WTC11 (cell line): ENCODE measurements around the gene LYRM2. TPM values are rescaled to one million over a fixed set of nuclear protein-coding genes. Genes with fewer than 3 reads are reported as not detected.
"Not testable (repeated sequence)": the region's sequence is repeated elsewhere in the genome, so short reads cannot be mapped to it uniquely, and the experiment has no call there.

Experiments
- ATAC-seq: fragments of 200-7000 bp; cut with Tn5 transposase; 2 replicates; pipeline ENCODE4 v1.10.0; 2021; ENCODE audit warnings: mild to moderate bottlenecking, moderate library complexity
- CTCF ChIA-PET: fragments of 300-600 bp; sonication (Branson Sonifier 250); formaldehyde crosslinking; loops from one replicate; lab custom pipeline; 2021; ENCODE audit warnings: antibody characterized with exemption; lab: Charles Lee
- POLR2A ChIA-PET: fragments of 350-600 bp; sonication (Branson Sonifier 250); formaldehyde crosslinking; loops from one replicate; lab custom pipeline; 2021; ENCODE audit warnings: antibody characterized with exemption; lab: Charles Lee
- DNase-seq: peaks from one replicate; pipeline ENCODE4 v3.0.0; 2021; ENCODE audit warnings: low spot score
- H3K27ac Mint-ChIP-seq: 2 replicates; pipeline ENCODE4 v1.8.0; 2021; ENCODE audit warnings: mixed read lengths
- H3K27me3 Mint-ChIP-seq: 2 replicates; pipeline ENCODE4 v1.8.0; 2021; ENCODE audit warnings: low read depth, mild to moderate bottlenecking, moderate library complexity, mixed read lengths
- H3K36me3 Mint-ChIP-seq: 2 replicates; pipeline ENCODE4 v1.8.0; 2021; ENCODE audit warnings: mixed read lengths
- H3K4me1 Mint-ChIP-seq: 2 replicates; pipeline ENCODE4 v1.8.0; 2022; ENCODE audit warnings: mixed read lengths
- H3K4me3 Mint-ChIP-seq: 2 replicates; pipeline ENCODE4 v1.8.0; 2021; ENCODE audit warnings: mild to moderate bottlenecking, moderate library complexity, mixed read lengths
- H3K9me3 Mint-ChIP-seq: 2 replicates; pipeline ENCODE4 v1.8.0; 2021; ENCODE audit warnings: mixed read lengths
- ARID4B ChIP-seq: sonication (generic); formaldehyde crosslinking; IDR thresholded peaks from 2 replicates; pipeline ENCODE4 v1.8.0; 2023; ENCODE audit warnings: missing genetic modification reagents, mild to moderate bottlenecking, borderline replicate concordance
- ATF2 ChIP-seq: sonication (generic); formaldehyde crosslinking; IDR thresholded peaks from 2 replicates; pipeline ENCODE4 v1.8.1; 2022; ENCODE audit warnings: low read depth, missing genetic modification reagents, borderline replicate concordance
- ATF3 ChIP-seq: sonication (generic); formaldehyde crosslinking; conservative IDR thresholded peaks from 2 replicates; pipeline ENCODE4 v1.8.1; 2022; ENCODE audit warnings: mild to moderate bottlenecking, missing genetic modification reagents
- CREB1 ChIP-seq: sonication (generic); formaldehyde crosslinking; IDR thresholded peaks from 2 replicates; pipeline ENCODE4 v1.8.0; 2023; ENCODE audit warnings: mild to moderate bottlenecking, missing genetic modification reagents
- ELF4 ChIP-seq: sonication (generic); formaldehyde crosslinking; IDR thresholded peaks from 2 replicates; pipeline ENCODE4 v1.8.1; 2022; ENCODE audit warnings: low read depth, mild to moderate bottlenecking, moderate library complexity, missing genetic modification reagents
- ETV6 ChIP-seq: sonication (generic); formaldehyde crosslinking; IDR thresholded peaks from 2 replicates; pipeline ENCODE4 v1.8.1; 2022; ENCODE audit warnings: mild to moderate bottlenecking, missing genetic modification reagents
- FOXK1 ChIP-seq: sonication (generic); formaldehyde crosslinking; IDR thresholded peaks from 2 replicates; pipeline ENCODE4 v1.8.0; 2022; ENCODE audit warnings: mild to moderate bottlenecking, moderate library complexity, missing genetic modification reagents
- JAZF1 ChIP-seq: fragments of 250-450 bp; sonication (Bioruptor Pico); IDR thresholded peaks from 2 replicates; pipeline ENCODE4 v1.9.0; 2021; ENCODE audit warnings: moderate library complexity, mild to moderate bottlenecking, inconsistent platforms
- JUN ChIP-seq: sonication (generic); formaldehyde crosslinking; IDR thresholded peaks from 2 replicates; pipeline ENCODE4 v1.8.0; 2023; ENCODE audit warnings: mild to moderate bottlenecking, missing genetic modification reagents
- MLX ChIP-seq: sonication (generic); formaldehyde crosslinking; IDR thresholded peaks from 2 replicates; pipeline ENCODE4 v1.8.1; 2023; ENCODE audit warnings: mild to moderate bottlenecking, missing genetic modification reagents, moderate library complexity
- NFATC4 ChIP-seq: fragments of 250-450 bp; sonication (Bioruptor Pico); IDR thresholded peaks from 2 replicates; pipeline ENCODE4 v1.9.0; 2021; ENCODE audit warnings: mild to moderate bottlenecking
- OVOL2 ChIP-seq: fragments of 250-450 bp; sonication (Bioruptor Pico); IDR thresholded peaks from 2 replicates; pipeline ENCODE4 v1.9.0; 2021; ENCODE audit warnings: mild to moderate bottlenecking, borderline replicate concordance
- RELA ChIP-seq: sonication (generic); formaldehyde crosslinking; IDR thresholded peaks from 2 replicates; pipeline ENCODE4 v1.8.1; 2022; ENCODE audit warnings: missing genetic modification reagents, mild to moderate bottlenecking, borderline replicate concordance
- SP1 ChIP-seq: sonication (generic); formaldehyde crosslinking; conservative IDR thresholded peaks from 2 replicates; pipeline ENCODE4 v1.8.1; 2022; ENCODE audit warnings: missing genetic modification reagents
- TEAD1 ChIP-seq: sonication (generic); formaldehyde crosslinking; IDR thresholded peaks from 2 replicates; pipeline ENCODE4 v1.8.0; 2022; ENCODE audit warnings: mild to moderate bottlenecking, missing genetic modification reagents
- USF1 ChIP-seq: sonication (generic); formaldehyde crosslinking; IDR thresholded peaks from 2 replicates; pipeline ENCODE4 v1.8.0; 2022; ENCODE audit warnings: mild to moderate bottlenecking, missing genetic modification reagents
- USF2 ChIP-seq: sonication (generic); formaldehyde crosslinking; IDR thresholded peaks from 2 replicates; pipeline ENCODE4 v1.8.1; 2023; ENCODE audit warnings: mild to moderate bottlenecking, missing genetic modification reagents, moderate library complexity
- ZBTB21 ChIP-seq: sonication (generic); formaldehyde crosslinking; IDR thresholded peaks from 2 replicates; pipeline ENCODE4 v1.8.1; 2023; ENCODE audit warnings: mild to moderate bottlenecking, missing genetic modification reagents, borderline replicate concordance
- ZNF317 ChIP-seq: sonication (generic); formaldehyde crosslinking; IDR thresholded peaks from 2 replicates; pipeline ENCODE4 v1.8.1; 2023; ENCODE audit warnings: low read depth, mild to moderate bottlenecking, moderate library complexity, missing genetic modification reagents, borderline replicate concordance
- total RNA-seq: library from RNA; stranded (reverse); gene quantifications from 3 replicates; pipeline ENCODE4 v1.2.3, GENCODE V29; 2021

LYRM2 gene
- total RNA-seq, 1 experiment from 2014 or later, result 22.2 TPM

- TF ChIP-seq ARID4B, result no peak
- no peak for TF ChIP-seq ZBTB21 (CRISPR knock-in tag)
- no peak for TF ChIP-seq FOXK1
- no peak for TF ChIP-seq MLX
- no peak for TF ChIP-seq CREB1 (CRISPR knock-in tag)
- no peak for ATAC-seq
- DNase-seq, result no peak
- no peaks in the 10 kb centered on the region for H3K9me3 Mint-ChIP-seq
- peak overlapping the region; percentile 98 for H3K27ac Mint-ChIP-seq
- peak overlapping the region; percentile 94 for H3K4me3 Mint-ChIP-seq
- peaks cover 34% of the 10 kb centered on the region for H3K36me3 Mint-ChIP-seq
- peaks cover 14% of the 10 kb centered on the region for H3K4me1 Mint-ChIP-seq
- ChIA-PET CTCF (interaction anchor here (1.3 to 2.3 kb wide), 5 partner anchors 26 to 326 kb away, joined by 6 to 14 read pairs (median 7); no protein-coding TSS in a partner anchor), POLR2A (no interaction called here)
- no peaks in the 10 kb centered on the region for H3K27me3 Mint-ChIP-seq
Measured at GRCh38 chr6:89637960-89638319, 607 bp downstream of the LYRM2 start.

- ATAC-seq, POLR2A ChIA-PET, H3K27ac Mint-ChIP-seq, H3K9me3 Mint-ChIP-seq, H3K4me3 Mint-ChIP-seq, H3K27me3 Mint-ChIP-seq, DNase-seq: not testable (repeated sequence)
- CTCF ChIA-PET, result interaction anchor here (0.7 kb wide), 1 partner anchor 1312 kb away, joined by 3 read pairs; no protein-coding TSS in a partner anchor
- Mint-ChIP-seq H3K36me3 (peaks cover 22% of the 10 kb centered on the region), H3K4me1 (peaks cover 14% of the 10 kb centered on the region)
Measured at GRCh38 chr6:89636412-89636811, 2.1 kb downstream of the LYRM2 start.

- ChIA-PET POLR2A (no interaction called here), CTCF (interaction anchor here (0.6 kb wide), 1 partner anchor 53 kb away, joined by 5 read pairs; no protein-coding TSS in a partner anchor)
- ATAC-seq (no peak), DNase-seq (no peak)
- H3K4me3 Mint-ChIP-seq, result no peak overlapping the region
- no peak overlapping the region for H3K27ac Mint-ChIP-seq
- H3K4me1 Mint-ChIP-seq, result peaks cover 6% of the 10 kb centered on the region
- no peaks in the 10 kb centered on the region for H3K27me3 Mint-ChIP-seq
- H3K36me3 Mint-ChIP-seq, result peaks cover 8% of the 10 kb centered on the region
- TF ChIP-seq USF2 (CRISPR knock-in tag) (no peak), RELA (no peak), USF1 (CRISPR knock-in tag) (no peak), ZNF317 (CRISPR knock-in tag) (no peak), ATF3 (CRISPR knock-in tag) (no peak)
- H3K9me3 Mint-ChIP-seq, result no peaks in the 10 kb centered on the region
Measured at GRCh38 chr6:89630488-89630887, 8.1 kb downstream of the LYRM2 start.

GRCh38 chr6:89623749-89624148, 14.8 kb downstream of the LYRM2 start:
- H3K4me1 Mint-ChIP-seq, result peaks cover 3% of the 10 kb centered on the region
- peaks cover 6% of the 10 kb centered on the region for H3K36me3 Mint-ChIP-seq
- H3K27ac Mint-ChIP-seq, result no peak overlapping the region
- POLR2A ChIA-PET, result no interaction called here
- H3K9me3 Mint-ChIP-seq, result no peaks in the 10 kb centered on the region
- H3K27me3 Mint-ChIP-seq, result no peaks in the 10 kb centered on the region
- no peak overlapping the region for H3K4me3 Mint-ChIP-seq
- no peak for TF ChIP-seq NFATC4
- TF ChIP-seq ELF4 (CRISPR knock-in tag), result no peak
- no peak for TF ChIP-seq SP1 (CRISPR knock-in tag)
- TF ChIP-seq OVOL2, result no peak
- TF ChIP-seq JAZF1 (CRISPR knock-in tag), result no peak
- TF ChIP-seq CREB1 (CRISPR knock-in tag), result no peak
- no peak for TF ChIP-seq TEAD1 (CRISPR knock-in tag)
- no peak for TF ChIP-seq ETV6 (CRISPR knock-in tag)
- no peak for TF ChIP-seq JUN (CRISPR knock-in tag)
- TF ChIP-seq ATF2 (CRISPR knock-in tag), result no peak
- TF ChIP-seq, all 79 proteins: peak for 0
- DNase-seq, result no peak
- CTCF ChIA-PET, result interaction anchor here (1.1 to 1.5 kb wide), 2 partner anchors 247 to 312 kb away, joined by 3 read pairs; no protein-coding TSS in a partner anchor
- ATAC-seq, result no peak
